ENCODE data around the gene SOX11. TPM values are rescaled to one million over a fixed set of nuclear protein-coding genes. Genes with fewer than 3 reads are reported as not detected.

SOX11 gene
- total and polyA plus RNA-seq, 2 of the 8 experiments (the other 6 are each of a cell fraction or from before 2014, with no cell fraction given): 9.0 to 55.6 TPM

DNA sequence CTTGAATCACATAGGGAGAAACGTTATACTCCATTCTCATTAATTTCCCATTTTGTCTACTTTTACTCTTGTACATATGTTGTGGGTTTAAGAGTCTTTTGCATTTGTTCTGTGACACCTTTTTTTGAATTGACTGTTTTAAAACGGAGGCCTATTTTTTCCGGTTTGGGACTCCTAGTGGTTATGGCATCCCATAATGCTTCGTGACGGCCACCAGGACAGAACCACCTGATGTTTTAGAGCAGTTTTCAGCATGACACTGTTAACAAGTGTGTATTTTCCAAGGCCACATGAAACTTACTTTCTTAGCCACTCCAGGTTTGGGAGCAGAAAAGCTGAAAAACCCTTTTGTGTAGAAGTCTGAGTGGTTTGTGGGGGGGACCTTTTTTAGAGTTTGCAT lies 8.4 kb downstream of the SOX11 start:
- no peak overlapping the region for H3K23ac ChIP-seq (ENCODE audit: insufficient read length)
- H3K23me2 ChIP-seq (ENCODE audit: low read depth, low read length): peaks cover 13% of the 10 kb centered on the region
- H3K4me3 ChIP-seq (ENCODE audit: extremely low read depth in 1 of 4, insufficient read depth in 2 of 4, low read depth in 3 of 4, low read length in 4 of 4): no peak overlapping the region
- H3K79me1 ChIP-seq (ENCODE audit: low read depth, low read length): no peaks in the 10 kb centered on the region
- TF ChIP-seq TAF1 (IDR thresholded peaks at IDR 0.05; ENCODE audit: low read depth, low read length) (no peak), POLR2AphosphoS5 (IDR thresholded peaks at IDR 0.05; ENCODE audit: low read depth, low read length) (peak; percentile 15; the same call in 1 of the 2 replicates), CBX5 (IDR thresholded peaks at IDR 0.05; ENCODE audit: low read depth, low read length) (no peak)
- H3K4me2 ChIP-seq (ENCODE audit: insufficient read depth in 1 of 2, low read depth in 2 of 2, low read length in 2 of 2): no peak overlapping the region
- WGBS, 2 experiments (ENCODE audit: extremely low coverage in 1 of 2, insufficient coverage in 1 of 2, insufficient read length in 1 of 2, insufficient replicate concordance in 2 of 2, low coverage in 1 of 2, low lambda C conversion rate in 2 of 2, missing lambda C conversion rate in 1 of 2): 83% methylated on average over 5 of the region's 5 CpGs; no CpG with 5 or more reads in 1 of the 2 experiments
- no peak overlapping the region for H3K4ac ChIP-seq (replicated peaks; ENCODE audit: insufficient read length, low read depth, low read length)
- H2BK5ac ChIP-seq (ENCODE audit: low read depth, low read length): no peak overlapping the region
- H2AK5ac ChIP-seq (ENCODE audit: low read depth, low read length): no peak overlapping the region; the same call in 1 of the 2 replicates
- H3K9me3 ChIP-seq (ENCODE audit: insufficient read depth in 2 of 2, low read depth in 1 of 2, low read length in 1 of 2): no peaks in the 10 kb centered on the region
- CTCF ChIA-PET (ENCODE audit: partially characterized antibody): interaction anchor here (0.6 to 1.1 kb wide), 2 partner anchors 80 to 333 kb away, joined by 3 read pairs; no protein-coding TSS in a partner anchor
- H2BK15ac ChIP-seq (ENCODE audit: low read length): no peak overlapping the region
- no peak overlapping the region for H4K5ac ChIP-seq (ENCODE audit: insufficient read length, low read depth, low read length)
- H3K14ac ChIP-seq (ENCODE audit: insufficient read length): no peak overlapping the region
- no peak overlapping the region for H3K56ac ChIP-seq (replicated peaks; ENCODE audit: insufficient read length, low read depth, low read length)
- no peak for DNase-seq (ENCODE audit: low read depth in 1 of 2, low spot score in 2 of 2)
- H4K91ac ChIP-seq (replicated peaks; ENCODE audit: insufficient read length, low read length): no peak overlapping the region
- H3K9ac ChIP-seq (replicated peaks in 1 of 4; ENCODE audit: extremely low read depth in 1 of 4, low read depth in 3 of 4, low read length in 3 of 4): no peak overlapping the region
- POLR2A ChIA-PET (ENCODE audit: partially characterized antibody): interaction anchor here (0.6 to 1.2 kb wide), 2 partner anchors 9 to 24 kb away, joined by 3 read pairs; no protein-coding TSS in a partner anchor
- H4K20me1 ChIP-seq (replicated peaks in 1 of 2; ENCODE audit: control insufficient read depth in 1 of 2, insufficient read depth in 2 of 2, low read length in 2 of 2): peaks cover 2 to 3% of the 10 kb centered on the region in 2 experiments
- peaks cover 0 to 12% (median 2%) of the 10 kb centered on the region in 4 experiments; a peak in 3 of 8 replicates for H3K36me3 ChIP-seq (ENCODE audit: control insufficient read depth in 2 of 4, insufficient read depth in 4 of 4, low read length in 3 of 4)
- no peak overlapping the region for H2BK20ac ChIP-seq (ENCODE audit: low read length)
- H3K27me3 ChIP-seq (replicated peaks in 1 of 4; ENCODE audit: control insufficient read depth in 3 of 4, extremely low read depth in 1 of 4, insufficient read depth in 3 of 4, low read length in 3 of 4): no peaks in the 10 kb centered on the region
- H2BK120ac ChIP-seq (replicated peaks; ENCODE audit: low read depth, low read length): no peak overlapping the region
- H4K8ac ChIP-seq (ENCODE audit: extremely low read depth, insufficient read depth, low read length): no peak overlapping the region
- no peak overlapping the region for H3K18ac ChIP-seq (ENCODE audit: extremely low read depth, low read length)
- no peak for FAIRE-seq
- H2AFZ ChIP-seq (ENCODE audit: low read length): no peak overlapping the region
- H3K27ac ChIP-seq (ENCODE audit: low read depth, low read length): no peak overlapping the region
- no peak overlapping the region for H2BK12ac ChIP-seq (ENCODE audit: low read depth, low read length)
- H3K79me2 ChIP-seq (ENCODE audit: control insufficient read depth in 1 of 2, insufficient read depth in 2 of 2, low read length in 2 of 2): peaks cover 0 to 50% of the 10 kb centered on the region in 2 experiments; a peak in 3 of 4 replicates
- peaks cover 2 to 12% (median 9%) of the 10 kb centered on the region in 4 experiments for H3K4me1 ChIP-seq (replicated peaks in 1 of 4; ENCODE audit: control insufficient read depth in 3 of 4, insufficient read depth in 4 of 4, low read length in 3 of 4)
